HepG2 (cell line): Measurements from ENCODE around the gene ASCC2. TPM values are rescaled to one million over a fixed set of nuclear protein-coding genes. Genes with fewer than 3 reads are reported as not detected.

Experiments
- ETV5 ChIP-seq: IDR thresholded peaks from 2 replicates; pipeline ENCODE4 v1.6.1; 2018; ENCODE audit warnings: missing biosample characterization, missing genetic modification reagents, inconsistent platforms, borderline replicate concordance
- POLR2G ChIP-seq: fragments of 200-400 bp; formaldehyde crosslinking; IDR thresholded peaks from 2 replicates; pipeline ENCODE4 v1.6.1; 2018; ENCODE audit warnings: mild to moderate bottlenecking, low read depth, low read length, moderate library complexity
- RBFOX2 ChIP-seq: fragments of 200-400 bp; formaldehyde crosslinking; IDR thresholded peaks from 2 replicates; pipeline ENCODE4 v1.6.1; 2017; ENCODE audit warnings: low read depth, mild to moderate bottlenecking, low read length
- RFXANK ChIP-seq: IDR thresholded peaks from 2 replicates; pipeline ENCODE4 v1.6.1; 2016
- STAT5B ChIP-seq: sonication (generic); formaldehyde crosslinking; IDR thresholded peaks from 2 replicates; pipeline ENCODE4 v1.4.0; 2020; ENCODE audit warnings: missing genetic modification reagents
- ZC3H4 ChIP-seq: sonication (generic); formaldehyde crosslinking; IDR thresholded peaks from 2 replicates; pipeline ENCODE4 v1.4.0; 2020; ENCODE audit warnings: missing genetic modification reagents, borderline replicate concordance
- ZFP41 ChIP-seq: sonication (generic); formaldehyde crosslinking; IDR thresholded peaks from 2 replicates; pipeline ENCODE4 v1.4.0; 2020; ENCODE audit warnings: mild to moderate bottlenecking, missing genetic modification reagents, borderline replicate concordance
- ZIK1 ChIP-seq: sonication (generic); formaldehyde crosslinking; IDR thresholded peaks from 2 replicates; pipeline ENCODE4 v1.5.0; 2020; ENCODE audit warnings: mild to moderate bottlenecking, low read depth, missing genetic modification reagents, borderline replicate concordance
- ZNF124 ChIP-seq: sonication (generic); formaldehyde crosslinking; IDR thresholded peaks from 2 replicates; pipeline ENCODE4 v1.4.0; 2020; ENCODE audit warnings: missing genetic modification reagents
- ZNF30 ChIP-seq: sonication (generic); formaldehyde crosslinking; IDR thresholded peaks from 2 replicates; pipeline ENCODE4 v1.5.0; 2020; ENCODE audit warnings: mild to moderate bottlenecking, missing genetic modification reagents
- ZNF335 ChIP-seq: sonication (generic); formaldehyde crosslinking; IDR thresholded peaks from 2 replicates; pipeline ENCODE4 v1.4.0; 2020; ENCODE audit warnings: missing genetic modification reagents
- ZNF501 ChIP-seq: sonication (generic); formaldehyde crosslinking; IDR thresholded peaks from 2 replicates; pipeline ENCODE4 v1.5.1; 2020; ENCODE audit warnings: mild to moderate bottlenecking, moderate library complexity, missing genetic modification reagents
- ZNF563 ChIP-seq: sonication (generic); formaldehyde crosslinking; IDR thresholded peaks from 2 replicates; pipeline ENCODE4 v1.8.0; 2022; ENCODE audit warnings: mild to moderate bottlenecking, moderate library complexity, missing genetic modification reagents
- polyA plus RNA-seq, 8 experiments: library from polyadenylated mRNA; depleted of rRNA in 3 of 8; stranded (reverse) in 7 of 8; unstranded in 1 of 8; fragments of >200 nt; fragmentation: Illumina TruSeq in 4 of 8; extraction: Trizol in 4 of 8; gene quantifications; 2 replicates each; pipeline versions ENCODE4 v1.2.1 to v1.2.3, GENCODE V29; 2011 to 2016; ENCODE audit warnings: low read depth in 4 of 8, missing spikeins in 1 of 8, mixed read lengths in 1 of 8; ENCODE audit not compliant: insufficient read depth in 1 of 8
- total RNA-seq, 5 experiments: library from RNA; depleted of rRNA; stranded (reverse); fragments of >200 nt; fragmentation: Illumina TruSeq; extraction: Trizol; gene quantifications; 2 replicates each; pipeline ENCODE4 v1.2.3, GENCODE V29; 2016; ENCODE audit warnings: low read depth in 1 of 5
- TF ChIP-seq, protein P1 (sequence below): sonication (generic); formaldehyde crosslinking; IDR thresholded peaks from 2 replicates; pipeline ENCODE4 v1.8.0; 2022; ENCODE audit warnings: mild to moderate bottlenecking, missing genetic modification reagents; ENCODE audit not compliant: insufficient replicate concordance
- TF ChIP-seq, protein P2 (sequence below): sonication (generic); formaldehyde crosslinking; IDR thresholded peaks from 2 replicates; pipeline ENCODE4 v1.5.1; 2020; ENCODE audit warnings: mild to moderate bottlenecking, moderate library complexity, missing genetic modification reagents
- TF ChIP-seq, protein P3 (sequence below): sonication (generic); formaldehyde crosslinking; IDR thresholded peaks from 2 replicates; pipeline ENCODE4 v1.4.0; 2020; ENCODE audit warnings: missing genetic modification reagents
- TF ChIP-seq, protein P4 (sequence below): IDR thresholded peaks from 2 replicates; pipeline ENCODE4 v1.6.1; 2016; ENCODE audit warnings: missing biosample characterization, missing genetic modification reagents, low read depth
- TF ChIP-seq, protein P5 (sequence below): sonication (generic); formaldehyde crosslinking; IDR thresholded peaks from 2 replicates; pipeline ENCODE4 v1.4.0; 2020; ENCODE audit warnings: missing genetic modification reagents

Gene ASCC2
- total and polyA plus RNA-seq, 2 of the 13 experiments (the other 11 are each of a cell fraction or from before 2014, with no cell fraction given), result 26.2 to 26.3 TPM

DNA sequence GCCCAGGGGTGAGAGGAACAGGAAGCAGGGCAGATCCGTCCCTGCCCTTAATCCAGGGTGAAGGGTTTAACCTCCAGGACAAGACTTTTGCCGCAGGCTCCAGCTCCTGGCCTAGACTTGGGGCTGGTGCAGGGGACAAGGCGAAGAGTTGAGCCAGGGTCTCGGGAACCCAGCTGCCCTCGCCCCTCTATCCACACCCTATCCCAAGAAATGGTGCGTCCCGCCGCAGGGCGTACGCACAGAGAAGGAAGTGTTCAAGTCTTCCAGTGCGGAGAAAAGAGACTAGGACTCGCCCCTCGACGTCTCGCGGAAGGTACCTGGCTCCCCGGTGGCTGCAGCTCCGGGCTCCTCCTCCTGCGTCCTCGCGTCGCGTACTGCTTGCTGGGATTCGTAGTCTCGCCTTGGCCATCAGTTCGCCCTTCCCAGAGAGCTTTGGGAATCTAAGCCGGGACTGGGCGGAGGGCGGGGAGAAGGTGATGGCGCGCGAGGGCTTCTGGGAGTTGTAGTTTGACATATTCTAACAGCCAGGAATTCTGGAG, 71.4 kb downstream of the ASCC2 start, which contains the start of gene ZMAT5 (continued):
- TF ChIP-seq, protein P1, sequence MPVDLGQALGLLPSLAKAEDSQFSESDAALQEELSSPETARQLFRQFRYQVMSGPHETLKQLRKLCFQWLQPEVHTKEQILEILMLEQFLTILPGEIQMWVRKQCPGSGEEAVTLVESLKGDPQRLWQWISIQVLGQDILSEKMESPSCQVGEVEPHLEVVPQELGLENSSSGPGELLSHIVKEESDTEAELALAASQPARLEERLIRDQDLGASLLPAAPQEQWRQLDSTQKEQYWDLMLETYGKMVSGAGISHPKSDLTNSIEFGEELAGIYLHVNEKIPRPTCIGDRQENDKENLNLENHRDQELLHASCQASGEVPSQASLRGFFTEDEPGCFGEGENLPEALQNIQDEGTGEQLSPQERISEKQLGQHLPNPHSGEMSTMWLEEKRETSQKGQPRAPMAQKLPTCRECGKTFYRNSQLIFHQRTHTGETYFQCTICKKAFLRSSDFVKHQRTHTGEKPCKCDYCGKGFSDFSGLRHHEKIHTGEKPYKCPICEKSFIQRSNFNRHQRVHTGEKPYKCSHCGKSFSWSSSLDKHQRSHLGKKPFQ (CRISPR knock-in tag), result no peak
- TF ChIP-seq, protein P2, sequence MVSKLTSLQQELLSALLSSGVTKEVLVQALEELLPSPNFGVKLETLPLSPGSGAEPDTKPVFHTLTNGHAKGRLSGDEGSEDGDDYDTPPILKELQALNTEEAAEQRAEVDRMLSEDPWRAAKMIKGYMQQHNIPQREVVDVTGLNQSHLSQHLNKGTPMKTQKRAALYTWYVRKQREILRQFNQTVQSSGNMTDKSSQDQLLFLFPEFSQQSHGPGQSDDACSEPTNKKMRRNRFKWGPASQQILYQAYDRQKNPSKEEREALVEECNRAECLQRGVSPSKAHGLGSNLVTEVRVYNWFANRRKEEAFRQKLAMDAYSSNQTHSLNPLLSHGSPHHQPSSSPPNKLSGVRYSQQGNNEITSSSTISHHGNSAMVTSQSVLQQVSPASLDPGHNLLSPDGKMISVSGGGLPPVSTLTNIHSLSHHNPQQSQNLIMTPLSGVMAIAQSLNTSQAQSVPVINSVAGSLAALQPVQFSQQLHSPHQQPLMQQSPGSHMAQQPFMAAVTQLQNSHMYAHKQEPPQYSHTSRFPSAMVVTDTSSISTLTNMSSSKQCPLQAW (CRISPR knock-in tag), result peak; percentile 60
- TF ChIP-seq STAT5B (CRISPR knock-in tag) (0 out of 2 replicates have a peak, but pooled peaks have one; percentile 70), ETV5 (peak; percentile 61; the same call in 1 of the 2 replicates), RBFOX2 (peak; percentile 66; the same call in 1 of the 2 replicates), POLR2G (peak; percentile 84), RFXANK (CRISPR knock-in tag) (0 out of 2 replicates have a peak, but pooled peaks have one; percentile 21), ZFP41 (no peak), ZNF563 (0 out of 2 replicates have a peak, but pooled peaks have one; percentile 32), ZC3H4 (no peak; the same call in 1 of the 2 replicates), ZNF124 (CRISPR knock-in tag) (0 out of 2 replicates have a peak, but pooled peaks have one; percentile 47), ZNF335 (CRISPR knock-in tag) (peak; percentile 50; the same call in 1 of the 2 replicates), ZNF501 (peak; percentile 81), ZIK1 (CRISPR knock-in tag) (0 out of 2 replicates have a peak, but pooled peaks have one; percentile 39), ZNF30 (CRISPR knock-in tag) (no peak)
- TF ChIP-seq, protein P3, sequence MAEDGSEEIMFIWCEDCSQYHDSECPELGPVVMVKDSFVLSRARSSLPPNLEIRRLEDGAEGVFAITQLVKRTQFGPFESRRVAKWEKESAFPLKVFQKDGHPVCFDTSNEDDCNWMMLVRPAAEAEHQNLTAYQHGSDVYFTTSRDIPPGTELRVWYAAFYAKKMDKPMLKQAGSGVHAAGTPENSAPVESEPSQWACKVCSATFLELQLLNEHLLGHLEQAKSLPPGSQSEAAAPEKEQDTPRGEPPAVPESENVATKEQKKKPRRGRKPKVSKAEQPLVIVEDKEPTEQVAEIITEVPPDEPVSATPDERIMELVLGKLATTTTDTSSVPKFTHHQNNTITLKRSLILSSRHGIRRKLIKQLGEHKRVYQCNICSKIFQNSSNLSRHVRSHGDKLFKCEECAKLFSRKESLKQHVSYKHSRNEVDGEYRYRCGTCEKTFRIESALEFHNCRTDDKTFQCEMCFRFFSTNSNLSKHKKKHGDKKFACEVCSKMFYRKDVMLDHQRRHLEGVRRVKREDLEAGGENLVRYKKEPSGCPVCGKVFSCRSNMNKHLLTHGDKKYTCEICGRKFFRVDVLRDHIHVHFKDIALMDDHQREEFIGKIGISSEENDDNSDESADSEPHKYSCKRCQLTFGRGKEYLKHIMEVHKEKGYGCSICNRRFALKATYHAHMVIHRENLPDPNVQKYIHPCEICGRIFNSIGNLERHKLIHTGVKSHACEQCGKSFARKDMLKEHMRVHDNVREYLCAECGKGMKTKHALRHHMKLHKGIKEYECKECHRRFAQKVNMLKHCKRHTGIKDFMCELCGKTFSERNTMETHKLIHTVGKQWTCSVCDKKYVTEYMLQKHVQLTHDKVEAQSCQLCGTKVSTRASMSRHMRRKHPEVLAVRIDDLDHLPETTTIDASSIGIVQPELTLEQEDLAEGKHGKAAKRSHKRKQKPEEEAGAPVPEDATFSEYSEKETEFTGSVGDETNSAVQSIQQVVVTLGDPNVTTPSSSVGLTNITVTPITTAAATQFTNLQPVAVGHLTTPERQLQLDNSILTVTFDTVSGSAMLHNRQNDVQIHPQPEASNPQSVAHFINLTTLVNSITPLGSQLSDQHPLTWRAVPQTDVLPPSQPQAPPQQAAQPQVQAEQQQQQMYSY, result no peak
- TF ChIP-seq, protein P4, sequence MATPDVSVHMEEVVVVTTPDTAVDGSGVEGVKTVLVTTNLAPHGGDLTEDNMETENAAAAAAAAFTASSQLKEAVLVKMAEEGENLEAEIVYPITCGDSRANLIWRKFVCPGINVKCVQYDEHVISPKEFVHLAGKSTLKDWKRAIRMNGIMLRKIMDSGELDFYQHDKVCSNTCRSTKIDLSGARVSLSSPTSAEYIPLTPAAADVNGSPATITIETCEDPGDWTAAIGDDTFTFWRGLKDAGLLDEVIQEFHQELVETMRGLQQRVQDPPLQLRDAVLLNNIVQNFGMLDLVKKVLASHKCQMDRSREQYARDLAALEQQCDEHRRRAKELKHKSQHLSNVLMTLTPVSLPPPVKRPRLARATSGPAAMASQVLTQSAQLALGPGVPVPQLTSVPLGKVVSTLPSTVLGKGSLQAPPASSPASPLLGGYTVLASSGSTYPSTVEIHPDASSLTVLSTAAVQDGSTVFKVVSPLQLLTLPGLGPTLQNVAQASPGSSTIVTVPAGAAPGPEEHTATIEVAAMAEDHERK (CRISPR knock-in tag), result peak; percentile 94
- TF ChIP-seq, protein P5, sequence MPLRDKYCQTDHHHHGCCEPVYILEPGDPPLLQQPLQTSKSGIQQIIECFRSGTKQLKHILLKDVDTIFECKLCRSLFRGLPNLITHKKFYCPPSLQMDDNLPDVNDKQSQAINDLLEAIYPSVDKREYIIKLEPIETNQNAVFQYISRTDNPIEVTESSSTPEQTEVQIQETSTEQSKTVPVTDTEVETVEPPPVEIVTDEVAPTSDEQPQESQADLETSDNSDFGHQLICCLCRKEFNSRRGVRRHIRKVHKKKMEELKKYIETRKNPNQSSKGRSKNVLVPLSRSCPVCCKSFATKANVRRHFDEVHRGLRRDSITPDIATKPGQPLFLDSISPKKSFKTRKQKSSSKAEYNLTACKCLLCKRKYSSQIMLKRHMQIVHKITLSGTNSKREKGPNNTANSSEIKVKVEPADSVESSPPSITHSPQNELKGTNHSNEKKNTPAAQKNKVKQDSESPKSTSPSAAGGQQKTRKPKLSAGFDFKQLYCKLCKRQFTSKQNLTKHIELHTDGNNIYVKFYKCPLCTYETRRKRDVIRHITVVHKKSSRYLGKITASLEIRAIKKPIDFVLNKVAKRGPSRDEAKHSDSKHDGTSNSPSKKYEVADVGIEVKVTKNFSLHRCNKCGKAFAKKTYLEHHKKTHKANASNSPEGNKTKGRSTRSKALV (CRISPR knock-in tag), result peak; percentile 25; the same call in 1 of the 2 replicates
